Liver (tissue), 3 donors: Measurements from ENCODE around the gene KDM4C.

Source experiments
- CTCF ChIP-seq: fragments of 150-350 bp; IDR thresholded peaks from 2 replicates; pipeline ENCODE4 v1.5.1; 2017; ENCODE audit warnings: improper control_type of control experiment, low read depth, low read length; ENCODE audit not compliant: missing input control
- EGR1 ChIP-seq, 2 donors: IDR thresholded peaks; 2 replicates each; pipeline ENCODE4 v1.6.1; 2016 to 2018; ENCODE audit warnings: antibody characterized with exemption in 2 of 2, low read depth in 2 of 2
- GABPA ChIP-seq, 2 donors: IDR thresholded peaks in 1 of 2; conservative IDR thresholded peaks in 1 of 2; 2 replicates each; pipeline ENCODE4 v1.6.1; 2016; ENCODE audit warnings: antibody characterized with exemption in 2 of 2, mild to moderate bottlenecking in 1 of 2, moderate library complexity in 1 of 2
- RAD21 ChIP-seq, 2 donors: IDR thresholded peaks; 2 replicates each; pipeline ENCODE4 v1.6.1; 2016; ENCODE audit warnings: antibody characterized with exemption in 2 of 2, mild to moderate bottlenecking in 2 of 2
- RXRA ChIP-seq, 2 donors: IDR thresholded peaks; 2 replicates each; pipeline ENCODE4 v1.6.1; 2017 to 2018; ENCODE audit warnings: antibody characterized with exemption in 2 of 2, mild to moderate bottlenecking in 1 of 2
- SP1 ChIP-seq: IDR thresholded peaks from 2 replicates; pipeline ENCODE4 v1.6.1; 2018; ENCODE audit warnings: antibody characterized with exemption, mild to moderate bottlenecking
- YY1 ChIP-seq: IDR thresholded peaks from 2 replicates; pipeline ENCODE4 v1.6.1; 2016; ENCODE audit warnings: antibody characterized with exemption, mild to moderate bottlenecking
- donor health status: healthy.
- donor health status: healthy.

DNA sequence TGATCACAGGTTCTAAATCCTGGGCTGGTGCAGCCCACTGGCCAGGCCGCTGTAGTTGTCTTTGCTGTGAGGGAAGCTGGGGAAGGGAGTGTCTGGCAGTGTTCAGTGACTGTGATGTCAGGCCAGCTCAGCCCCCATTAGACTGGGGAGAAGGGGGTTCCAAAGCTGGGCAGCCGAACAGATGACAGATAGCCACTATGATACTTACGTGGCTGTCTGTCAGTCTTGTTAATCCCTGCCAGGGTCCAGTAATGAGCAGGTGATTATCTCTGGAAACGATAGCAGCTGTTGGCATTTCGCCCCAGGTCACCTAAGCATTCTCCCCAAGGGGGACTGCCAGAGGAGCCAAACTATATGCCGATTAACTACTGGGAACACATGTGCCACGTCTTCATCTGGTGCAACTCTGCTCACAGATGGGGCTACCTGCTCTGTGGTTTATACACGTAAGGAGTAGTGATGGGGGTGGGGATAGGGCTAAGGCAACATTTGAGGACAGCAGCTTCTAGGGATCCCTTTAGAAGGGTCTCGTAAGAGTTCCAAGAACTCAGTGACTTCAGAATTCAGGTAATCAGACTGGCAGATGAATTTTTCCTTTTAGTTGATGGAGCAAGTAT is 396.3 kb downstream of the KDM4C start:
- TF ChIP-seq RAD21 (IDR thresholded peaks at IDR 0.05) = no peak
- TF ChIP-seq CTCF = no peak
- TF ChIP-seq RXRA (IDR thresholded peaks at IDR 0.05) = no peak
- no peak for TF ChIP-seq YY1
- TF ChIP-seq SP1 = no peak
- TF ChIP-seq GABPA (IDR thresholded peaks at IDR 0.05 in 1 of 2, conservative IDR thresholded peaks at IDR 0.05 in 1 of 2) = no peak
- TF ChIP-seq EGR1 (IDR thresholded peaks at IDR 0.05; ENCODE audit: low read depth in 2 of 2) = no peak
